Endothelial cell of umbilical vein (primary cell): ENCODE data around the gene RTP1. TPM values are rescaled to one million over a fixed set of nuclear protein-coding genes. Genes with fewer than 3 reads are reported as not detected.

Experiments used
- BruUV-seq: library from RNA; stranded (reverse); fragments of 400-500 nt; replicated peaks from 2 replicates; lab custom pipeline; 2021; lab: Mats Ljungman, UMichigan
- CTCF ChIA-PET: fragments of 300-600, 350-600 bp; sonication (Branson Sonifier 250); formaldehyde crosslinking; loops from one replicate; lab custom pipeline; 2021; ENCODE audit warnings: antibody characterized with exemption, inconsistent platforms; lab: Charles Lee
- POLR2A ChIA-PET: fragments of 300-600, 350-600 bp; sonication (Branson Sonifier 250); formaldehyde crosslinking; loops from one replicate; lab custom pipeline; 2021; ENCODE audit warnings: antibody characterized with exemption, inconsistent platforms; lab: Charles Lee
- DNase-seq: peaks from one replicate; pipeline ENCODE4 v3.0.0-alpha.2; 2011; ENCODE audit warnings: low read depth, low spot score
- FAIRE-seq: peaks from 2 replicates; lab custom pipeline; 2011; peaks lifted over from hg19 to GRCh38; lab: Jason Lieb, UNC
- H2AFZ ChIP-seq: 2 replicates; pipeline ENCODE4 v1.6.0; 2012; ENCODE audit warnings: low read depth, low read length, control low read depth, inconsistent platforms
- H3K27ac ChIP-seq: 2 replicates; pipeline ENCODE4 v1.5.1; 2011; ENCODE audit warnings: low read depth, mild to moderate bottlenecking, control low read depth, low read length, moderate library complexity; ENCODE audit not compliant: insufficient read depth
- H3K27me3 ChIP-seq, 2 experiments: 2 replicates each; pipeline versions ENCODE4 v1.6.0 to v1.6.1; 2011; ENCODE audit warnings: low read length in 2 of 2, mixed read lengths in 1 of 2; ENCODE audit not compliant: control insufficient read depth in 2 of 2, insufficient read depth in 2 of 2
- H3K36me3 ChIP-seq, 2 experiments: 2 replicates in 1 of 2; 3 replicates in 1 of 2; pipeline ENCODE4 v1.5.1; 2011; ENCODE audit warnings: low read length in 2 of 2, mild to moderate bottlenecking in 1 of 2, moderate library complexity in 1 of 2; ENCODE audit not compliant: control insufficient read depth in 2 of 2, insufficient read depth in 2 of 2; ENCODE audit errors: extremely low read depth in 1 of 2
- H3K4me1 ChIP-seq: 3 replicates; pipeline ENCODE4 v1.5.1; 2011; ENCODE audit warnings: mild to moderate bottlenecking, low read length; ENCODE audit not compliant: control insufficient read depth, insufficient read depth; ENCODE audit errors: extremely low read depth
- H3K4me2 ChIP-seq: 2 replicates; pipeline ENCODE4 v1.6.1; 2011; ENCODE audit warnings: low read length, control low read depth, mixed read lengths; ENCODE audit not compliant: insufficient read depth
- H3K4me3 ChIP-seq, 3 experiments: fragments of 200-600 bp in 1 of 3; sonication (generic), shearing (Covaris generic) in 1 of 3; replicated peaks in 1 of 3; 2 replicates each; pipeline ENCODE4 v1.5.1; 2011 to 2016; ENCODE audit warnings: control low read depth in 3 of 3, low read length in 3 of 3, mild to moderate bottlenecking in 2 of 3, inconsistent platforms in 1 of 3, low read depth in 1 of 3, moderate library complexity in 1 of 3; ENCODE audit not compliant: insufficient read depth in 1 of 3
- H3K79me2 ChIP-seq: 2 replicates; pipeline ENCODE4 v1.6.0; 2012; ENCODE audit warnings: low read length, inconsistent platforms; ENCODE audit not compliant: control insufficient read depth, insufficient read depth
- H3K9ac ChIP-seq: replicated peaks from 2 replicates; pipeline ENCODE3; 2011; ENCODE audit warnings: low read length, control low read depth; ENCODE audit not compliant: insufficient read depth; ENCODE audit errors: extremely low read depth
- H3K9me1 ChIP-seq: replicated peaks from 3 replicates; pipeline ENCODE4 v1.6.0; 2011; ENCODE audit warnings: mild to moderate bottlenecking, low read length; ENCODE audit not compliant: control insufficient read depth, insufficient read depth; ENCODE audit errors: extremely low read depth
- H3K9me3 ChIP-seq: replicated peaks from 2 replicates; pipeline ENCODE4 v1.5.1; 2012; ENCODE audit warnings: low read length, inconsistent platforms; ENCODE audit not compliant: control insufficient read depth, insufficient read depth
- H4K20me1 ChIP-seq: replicated peaks from 2 replicates; pipeline ENCODE3; 2011; ENCODE audit warnings: mild to moderate bottlenecking, low read length; ENCODE audit not compliant: control insufficient read depth, insufficient read depth; ENCODE audit errors: extremely low read depth
- CTCF ChIP-seq, 2 donors: IDR thresholded peaks; 1 replicate in 1 of 2; 2 replicates in 1 of 2; pipeline ENCODE4 v1.5.1; 2011; ENCODE audit warnings: low read length in 2 of 2, mild to moderate bottlenecking in 2 of 2, moderate library complexity in 2 of 2, control low read depth in 1 of 2, inconsistent platforms in 1 of 2, low read depth in 1 of 2; ENCODE audit not compliant: insufficient read depth in 1 of 2; ENCODE audit errors: extremely low read depth in 1 of 2
- EZH2 ChIP-seq: IDR thresholded peaks from 2 replicates; pipeline ENCODE4 v1.6.1; 2012; ENCODE audit warnings: borderline replicate concordance, low read depth, mild to moderate bottlenecking, moderate library complexity, low read length, inconsistent platforms; ENCODE audit not compliant: severe bottlenecking
- FOS ChIP-seq: IDR thresholded peaks from 2 replicates; pipeline ENCODE4 v1.6.1; 2011; ENCODE audit warnings: mild to moderate bottlenecking, low read length, moderate library complexity, borderline replicate concordance; ENCODE audit not compliant: insufficient read depth
- GATA2 ChIP-seq: IDR thresholded peaks from 2 replicates; pipeline ENCODE4 v1.7.0; 2011; ENCODE audit warnings: low read depth, mild to moderate bottlenecking, moderate library complexity, mixed read lengths, low read length; ENCODE audit not compliant: insufficient read length, insufficient read depth
- JUN ChIP-seq: IDR thresholded peaks from 2 replicates; pipeline ENCODE4 v1.6.1; 2011; ENCODE audit warnings: borderline replicate concordance, low read depth; ENCODE audit not compliant: insufficient read length, insufficient read depth
- MYC ChIP-seq: IDR thresholded peaks from one replicate; pipeline ENCODE4 v1.6.1; 2011; ENCODE audit warnings: mild to moderate bottlenecking, low read depth, low read length
- POLR2A ChIP-seq: IDR thresholded peaks from 2 replicates; pipeline ENCODE4 v1.6.1; 2012; ENCODE audit warnings: low read depth, mild to moderate bottlenecking, control low read depth, low read length
- POLR2AphosphoS5 ChIP-seq: IDR thresholded peaks from 2 replicates; pipeline ENCODE4 v1.6.1; 2012; ENCODE audit warnings: low read depth, mild to moderate bottlenecking, control low read depth, low read length, moderate library complexity; ENCODE audit not compliant: insufficient read depth
- dilution Hi-C: fragments of 300-500 bp; cut with MboI; formaldehyde crosslinking; loops from one replicate; pipeline ENCODE4 v1.15.0; 2019; ENCODE audit warnings: low sequenced_read_pairs; ENCODE audit not compliant: extremely low pct_ligation_motif_present
- intact Hi-C: fragments of 100-400 bp; cut with micrococcal nuclease; formaldehyde crosslinking; loops from one replicate; pipeline ENCODE4 v1.10.0; 2022
- polyA plus RNA-seq, 4 experiments: library from polyadenylated mRNA; depleted of rRNA in 3 of 4; stranded (reverse) in 3 of 4; unstranded in 1 of 4; fragments of >200 nt; gene quantifications; 2 replicates each; pipeline versions ENCODE4 v1.2.1 to v1.2.3, GENCODE V29; 2011 to 2012; ENCODE audit warnings: missing spikeins in 1 of 4
- total RNA-seq: library from RNA; stranded (reverse); gene quantifications from 2 replicates; pipeline ENCODE4 v1.2.3, GENCODE V29; 2021
- TF ChIP-seq, protein P1 (sequence below): IDR thresholded peaks from 2 replicates; pipeline ENCODE4 v1.6.1; 2011; ENCODE audit not compliant: insufficient read depth, insufficient read length

RTP1 gene
- total and polyA plus RNA-seq, 2 donors (not counting 3 experiments of a cell fraction or from before 2014, with no cell fraction given): not detected

GRCh38 chr3:187210091-187210490, 12.8 kb downstream of the RTP1 start:
- no peak overlapping the region for H3K4me3 ChIP-seq
- no peaks in the 10 kb centered on the region for H3K36me3 ChIP-seq
- intact Hi-C loops (loop anchor here (5.0 kb wide), 1 partner anchor 1198 kb away; no protein-coding TSS in a partner anchor), dilution Hi-C loops (no loop called here)
- no peaks in the 10 kb centered on the region for H3K9me3 ChIP-seq
- no peak overlapping the region for H3K4me2 ChIP-seq
- DNase-seq: no peak
- H3K27me3 ChIP-seq: peaks cover 0 to 2% of the 10 kb centered on the region in 2 experiments
- CTCF ChIA-PET: interaction anchor here (0.8 to 3.3 kb wide), 5 partner anchors 10 to 469 kb away, joined by 3 to 19 read pairs (median 4); partner anchors contain the start of gene RPL39L
- H3K27ac ChIP-seq: no peak overlapping the region
- POLR2A ChIA-PET: no interaction called here
- no peaks in the 10 kb centered on the region for H3K4me1 ChIP-seq
- no peak overlapping the region for H3K9ac ChIP-seq
- no peak for FAIRE-seq
- H3K79me2 ChIP-seq: no peaks in the 10 kb centered on the region
- H4K20me1 ChIP-seq: no peaks in the 10 kb centered on the region
- BruUV-seq: no TSS peak
- H3K9me1 ChIP-seq: no peaks in the 10 kb centered on the region
- H2AFZ ChIP-seq: no peak overlapping the region
- TF ChIP-seq FOS (no peak), EZH2 (no peak), POLR2A (no peak), POLR2AphosphoS5 (no peak), MYC (no peak), CTCF (IDR thresholded peaks at IDR 0.05; ENCODE audit: extremely low read depth in 1 of 2, insufficient read depth in 1 of 2, low read depth in 1 of 2, low read length in 2 of 2) (no peak), GATA2 (no peak), JUN (no peak)
- TF ChIP-seq, protein P1, sequence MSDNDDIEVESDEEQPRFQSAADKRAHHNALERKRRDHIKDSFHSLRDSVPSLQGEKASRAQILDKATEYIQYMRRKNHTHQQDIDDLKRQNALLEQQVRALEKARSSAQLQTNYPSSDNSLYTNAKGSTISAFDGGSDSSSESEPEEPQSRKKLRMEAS: no peak
